Measurements from ENCODE around the gene CCDC74B.
"Not testable (repeated sequence)": the region's sequence is repeated elsewhere in the genome, so short reads cannot be mapped to it uniquely, and the experiment has no call there.

The CCDC74B gene

GRCh38 chr2:130145006-130145414 lies at the start of gene CCDC74B:
CCDC74B (minus strand) TSS chr2:130145112; CDS start chr2:130144996, 116 bp downstream.
- H3K4me1 ChIP-seq (ENCODE audit: insufficient read depth, low read length, poor library complexity, severe bottlenecking); H3K9me2 ChIP-seq (replicated peaks; ENCODE audit: low read depth, low read length); H3K36me3 ChIP-seq (ENCODE audit: insufficient read depth, low read length); H3K27me3 ChIP-seq (ENCODE audit: insufficient read depth, low read length, poor library complexity, severe bottlenecking); H4K20me1 ChIP-seq (ENCODE audit: insufficient read depth, low read length, poor library complexity, severe bottlenecking); H2AFZ ChIP-seq (ENCODE audit: low read length); H3K9ac ChIP-seq (ENCODE audit: low read depth, low read length, poor library complexity, severe bottlenecking); H3K9me3 ChIP-seq (ENCODE audit: insufficient read depth, low read depth, low read length); H3F3A ChIP-seq (ENCODE audit: low read depth); H3K79me2 ChIP-seq (ENCODE audit: insufficient read depth, low read length): not testable (repeated sequence)
- Histone ChIP-seq H3K4me3 (ENCODE audit: low read length, poor library complexity, severe bottlenecking) (peak within 1 kb of the TSS; percentile 35), H3K4me2 (ENCODE audit: low read depth, low read length, poor library complexity, severe bottlenecking) (peak within 1 kb of the TSS; percentile 44)

DNA sequence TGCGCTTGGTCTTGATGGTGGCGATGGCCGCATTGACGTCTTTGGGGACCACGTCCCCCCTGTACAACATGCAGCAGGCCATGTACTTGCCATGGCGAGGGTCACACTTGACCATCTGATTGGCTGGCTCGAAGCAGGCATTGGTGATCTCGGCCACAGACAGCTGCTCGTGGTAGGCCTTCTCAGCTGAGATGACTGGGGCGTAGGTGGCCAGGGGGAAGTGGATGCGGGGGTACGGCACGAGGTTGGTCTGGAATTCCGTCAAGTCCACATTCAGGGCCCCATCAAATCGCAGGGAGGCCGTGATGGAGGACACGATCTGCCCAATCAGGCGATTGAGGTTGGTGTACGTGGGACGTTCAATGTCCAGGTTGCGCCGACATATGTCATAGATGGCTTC lies 48.9 kb upstream of the CCDC74B start:
- not testable (repeated sequence) for H3K4me3 ChIP-seq (ENCODE audit: low read length, poor library complexity, severe bottlenecking); H3K9me3 ChIP-seq (ENCODE audit: insufficient read depth, low read depth, low read length); H3K9ac ChIP-seq (ENCODE audit: low read depth, low read length, poor library complexity, severe bottlenecking); H3K36me3 ChIP-seq (ENCODE audit: insufficient read depth, low read length); H4K20me1 ChIP-seq (ENCODE audit: insufficient read depth, low read length, poor library complexity, severe bottlenecking); H3K4me1 ChIP-seq (ENCODE audit: insufficient read depth, low read length, poor library complexity, severe bottlenecking); H3F3A ChIP-seq (ENCODE audit: low read depth); H3K9me2 ChIP-seq (replicated peaks; ENCODE audit: low read depth, low read length); H3K27me3 ChIP-seq (ENCODE audit: insufficient read depth, low read length, poor library complexity, severe bottlenecking); H3K4me2 ChIP-seq (ENCODE audit: low read depth, low read length, poor library complexity, severe bottlenecking); H2AFZ ChIP-seq (ENCODE audit: low read length); H3K79me2 ChIP-seq (ENCODE audit: insufficient read depth, low read length)

DNA sequence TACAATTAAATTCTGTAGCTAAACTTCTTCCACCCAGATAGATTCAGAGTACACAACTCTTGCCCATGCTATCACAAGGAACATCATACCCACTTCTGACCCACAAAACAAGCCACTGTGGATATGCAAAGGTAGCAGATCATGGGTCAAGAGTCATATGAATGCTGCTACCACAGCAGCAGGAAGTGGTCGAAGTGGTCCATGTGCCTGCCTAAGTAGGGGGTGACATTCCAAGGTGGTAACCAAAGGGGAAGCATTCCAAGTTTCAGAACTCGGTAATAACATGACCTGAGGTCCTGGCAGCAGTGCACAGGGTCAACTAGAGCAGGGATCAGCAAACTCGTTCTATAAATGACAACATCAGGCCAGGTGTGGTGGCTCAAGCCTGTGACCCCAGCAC lies 47.5 kb upstream of the CCDC74B start:
- not testable (repeated sequence) for H3K79me2 ChIP-seq (ENCODE audit: insufficient read depth, low read length); H3K4me3 ChIP-seq (ENCODE audit: low read length, poor library complexity, severe bottlenecking); H3K36me3 ChIP-seq (ENCODE audit: insufficient read depth, low read length); H2AFZ ChIP-seq (ENCODE audit: low read length); H3F3A ChIP-seq (ENCODE audit: low read depth); H3K9me2 ChIP-seq (replicated peaks; ENCODE audit: low read depth, low read length); H3K9me3 ChIP-seq (ENCODE audit: insufficient read depth, low read depth, low read length); H3K27me3 ChIP-seq (ENCODE audit: insufficient read depth, low read length, poor library complexity, severe bottlenecking); H3K4me2 ChIP-seq (ENCODE audit: low read depth, low read length, poor library complexity, severe bottlenecking); H3K9ac ChIP-seq (ENCODE audit: low read depth, low read length, poor library complexity, severe bottlenecking); H4K20me1 ChIP-seq (ENCODE audit: insufficient read depth, low read length, poor library complexity, severe bottlenecking); H3K4me1 ChIP-seq (ENCODE audit: insufficient read depth, low read length, poor library complexity, severe bottlenecking)

- H3K9ac ChIP-seq (ENCODE audit: low read depth, low read length, poor library complexity, severe bottlenecking); H3K36me3 ChIP-seq (ENCODE audit: insufficient read depth, low read length); H3K4me2 ChIP-seq (ENCODE audit: low read depth, low read length, poor library complexity, severe bottlenecking); H4K20me1 ChIP-seq (ENCODE audit: insufficient read depth, low read length, poor library complexity, severe bottlenecking); H3K9me3 ChIP-seq (ENCODE audit: insufficient read depth, low read depth, low read length); H3F3A ChIP-seq (ENCODE audit: low read depth); H3K9me2 ChIP-seq (replicated peaks; ENCODE audit: low read depth, low read length); H3K27me3 ChIP-seq (ENCODE audit: insufficient read depth, low read length, poor library complexity, severe bottlenecking); H2AFZ ChIP-seq (ENCODE audit: low read length); H3K79me2 ChIP-seq (ENCODE audit: insufficient read depth, low read length); H3K4me3 ChIP-seq (ENCODE audit: low read length, poor library complexity, severe bottlenecking); H3K4me1 ChIP-seq (ENCODE audit: insufficient read depth, low read length, poor library complexity, severe bottlenecking): not testable (repeated sequence)
Observed at GRCh38 chr2:130191319-130191718, 46.4 kb upstream of the CCDC74B start.

- Histone ChIP-seq H3K9me2 (replicated peaks; ENCODE audit: low read depth, low read length) (no peaks in the 10 kb centered on the region), H3K4me2 (ENCODE audit: low read depth, low read length, poor library complexity, severe bottlenecking) (no peak overlapping the region), H3K36me3 (ENCODE audit: insufficient read depth, low read length) (no peaks in the 10 kb centered on the region), H3K79me2 (ENCODE audit: insufficient read depth, low read length) (peaks cover 13% of the 10 kb centered on the region; the same call in 1 of the 2 replicates), H3F3A (ENCODE audit: low read depth) (no peaks in the 10 kb centered on the region), H3K4me3 (ENCODE audit: low read length, poor library complexity, severe bottlenecking) (no peak overlapping the region), H3K9ac (ENCODE audit: low read depth, low read length, poor library complexity, severe bottlenecking) (no peak overlapping the region), H3K4me1 (ENCODE audit: insufficient read depth, low read length, poor library complexity, severe bottlenecking) (no peaks in the 10 kb centered on the region), H2AFZ (ENCODE audit: low read length) (no peak overlapping the region), H3K9me3 (ENCODE audit: insufficient read depth, low read depth, low read length) (no peaks in the 10 kb centered on the region), H4K20me1 (ENCODE audit: insufficient read depth, low read length, poor library complexity, severe bottlenecking) (peaks cover 7% of the 10 kb centered on the region), H3K27me3 (ENCODE audit: insufficient read depth, low read length, poor library complexity, severe bottlenecking) (no peaks in the 10 kb centered on the region)
- TF ChIP-seq EZH2phosphoT487 (IDR thresholded peaks at IDR 0.05; ENCODE audit: borderline replicate concordance): no peak
- no peak for TF ChIP-seq CTCF (conservative IDR thresholded peaks at IDR 0.05; ENCODE audit: low read length)
Observed at GRCh38 chr2:130190237-130190636, 45.3 kb upstream of the CCDC74B start.

GRCh38 chr2:130188958-130189357 lies 44.0 kb upstream of the CCDC74B start:
- H2AFZ ChIP-seq (ENCODE audit: low read length); H3K9me3 ChIP-seq (ENCODE audit: insufficient read depth, low read depth, low read length); H3K27me3 ChIP-seq (ENCODE audit: insufficient read depth, low read length, poor library complexity, severe bottlenecking); H3F3A ChIP-seq (ENCODE audit: low read depth); H3K9ac ChIP-seq (ENCODE audit: low read depth, low read length, poor library complexity, severe bottlenecking); H3K36me3 ChIP-seq (ENCODE audit: insufficient read depth, low read length); H3K4me2 ChIP-seq (ENCODE audit: low read depth, low read length, poor library complexity, severe bottlenecking); H3K9me2 ChIP-seq (replicated peaks; ENCODE audit: low read depth, low read length); H3K4me3 ChIP-seq (ENCODE audit: low read length, poor library complexity, severe bottlenecking); H3K4me1 ChIP-seq (ENCODE audit: insufficient read depth, low read length, poor library complexity, severe bottlenecking): not testable (repeated sequence)
- H4K20me1 ChIP-seq (ENCODE audit: insufficient read depth, low read length, poor library complexity, severe bottlenecking): peaks cover 15% of the 10 kb centered on the region
- H3K79me2 ChIP-seq (ENCODE audit: insufficient read depth, low read length): peaks cover 25% of the 10 kb centered on the region

Measured in Loucy (cell line).